Measurements from ENCODE around the gene OR4C45.
"Not testable (repeated sequence)": the region's sequence is repeated elsewhere in the genome, so short reads cannot be mapped to it uniquely, and the experiment has no call there.

The OR4C45 gene

GRCh38 chr11:50032574-50032973 is at the start of gene OR4C45:
Gene OR4C45, plus strand, starts transcription at chr11:50032874.
- no peak for DNase-seq

- no peak for DNase-seq
These were observed 37.1 kb upstream of the OR4C45 start for GRCh38 chr11:49995565-49995964.

- no peak for DNase-seq
These were observed 2.5 kb upstream of the OR4C45 start for GRCh38 chr11:50030193-50030592.

- not testable (repeated sequence) for DNase-seq
These were observed 3.6 kb downstream of the OR4C45 start for GRCh38 chr11:50036239-50036638.

GRCh38 chr11:50037251-50037650 is 4.6 kb downstream of the OR4C45 start:
- DNase-seq = no peak

GRCh38 chr11:50044647-50045046 is 12.0 kb downstream of the OR4C45 start:
- DNase-seq = no peak

GRCh38 chr11:50063056-50063455 is 30.4 kb downstream of the OR4C45 start:
- DNase-seq = not testable (repeated sequence)

- DNase-seq = no peak
These were observed 37.7 kb downstream of the OR4C45 start for GRCh38 chr11:50070389-50070788.

- no peak for DNase-seq
These were observed 39.0 kb downstream of the OR4C45 start for GRCh38 chr11:50071584-50072225.

- no peak for DNase-seq
These were observed 39.8 kb downstream of the OR4C45 start for GRCh38 chr11:50072226-50073112.

- no peak for DNase-seq
These were observed 40.7 kb downstream of the OR4C45 start for GRCh38 chr11:50073113-50074105.

GRCh38 chr11:50074161-50074560 is 41.5 kb downstream of the OR4C45 start:
- no peak for DNase-seq

GRCh38 chr11:50075856-50076255 is 43.2 kb downstream of the OR4C45 start:
- no peak for DNase-seq

GRCh38 chr11:50077526-50077925 is 44.9 kb downstream of the OR4C45 start:
- no peak for DNase-seq

GRCh38 chr11:50078001-50078400 is 45.3 kb downstream of the OR4C45 start:
- DNase-seq = no peak

- DNase-seq = not testable (repeated sequence)
These were observed 46.3 kb downstream of the OR4C45 start for GRCh38 chr11:50078946-50079345.

GRCh38 chr11:50080256-50080655 is 47.6 kb downstream of the OR4C45 start:
- no peak for DNase-seq
